HG03354 (cell line): ENCODE measurements around the gene AP1M1.
A peak's percentile ranks its signal among the peaks of the same experiment; 100 is the strongest.

Experiments used
- ATAC-seq: cut with Tn5 transposase; IDR thresholded peaks from one replicate; pipeline ENCODE4 v1.9.1; 2021; ENCODE audit warnings: mild to moderate bottlenecking; ENCODE audit not compliant: unreplicated experiment, poor library complexity, severe bottlenecking

Gene AP1M1

GRCh38 chr19:16184665-16185122 lies 13.0 kb upstream of the AP1M1 start:
- no peak for ATAC-seq

- ATAC-seq: peak; percentile 85
Measured at GRCh38 chr19:16185123-16185767, 12.5 kb upstream of the AP1M1 start, which contains the start of gene FAM32A. TSS of gene FAM32A (plus strand) at chr19:16185410. CDS start at chr19:16185443, 33 bp downstream.

GRCh38 chr19:16185768-16186123 lies 12.0 kb upstream of the AP1M1 start:
- no peak for ATAC-seq

GRCh38 chr19:16188521-16188920 lies 9.2 kb upstream of the AP1M1 start:
- ATAC-seq: no peak

GRCh38 chr19:16190198-16190597 lies 7.5 kb upstream of the AP1M1 start:
- ATAC-seq: no peak

- no peak for ATAC-seq
Measured at GRCh38 chr19:16190736-16191135, 7.0 kb upstream of the AP1M1 start.

GRCh38 chr19:16191216-16191908 lies 6.3 kb upstream of the AP1M1 start:
- no peak for ATAC-seq

- no peak for ATAC-seq
Measured at GRCh38 chr19:16193466-16193865, 4.2 kb upstream of the AP1M1 start.

GRCh38 chr19:16197188-16197621 lies 506 bp upstream of the AP1M1 start:
- ATAC-seq: peak; percentile 11

GRCh38 chr19:16198370-16198651 lies 600 bp downstream of the AP1M1 start:
- peak; percentile 17 for ATAC-seq

- no peak for ATAC-seq
Measured at GRCh38 chr19:16199275-16199932, 1.7 kb downstream of the AP1M1 start.

- no peak for ATAC-seq
Measured at GRCh38 chr19:16200038-16201010, 2.6 kb downstream of the AP1M1 start.

- ATAC-seq: no peak
Measured at GRCh38 chr19:16201011-16201391, 3.3 kb downstream of the AP1M1 start.

- no peak for ATAC-seq
Measured at GRCh38 chr19:16202320-16203255, 4.9 kb downstream of the AP1M1 start.

- ATAC-seq: no peak
Measured at GRCh38 chr19:16203256-16204004, 5.7 kb downstream of the AP1M1 start.

- ATAC-seq: no peak
Measured at GRCh38 chr19:16204005-16204294, 6.2 kb downstream of the AP1M1 start.

GRCh38 chr19:16205205-16206045 lies 7.7 kb downstream of the AP1M1 start:
- ATAC-seq: no peak
